Renal cortical epithelial cell (primary cell): ENCODE data around the gene PTCH2. TPM values are rescaled to one million over a fixed set of nuclear protein-coding genes. Genes with fewer than 3 reads are reported as not detected.
"Not testable (repeated sequence)": the region's sequence is repeated elsewhere in the genome, so short reads cannot be mapped to it uniquely, and the experiment has no call there.

Experiments
- DNase-seq: peaks from one replicate; pipeline ENCODE4 v3.0.0-alpha.2; 2011; ENCODE audit warnings: low read depth
- total RNA-seq: library from RNA; depleted of rRNA; stranded (reverse); fragments of >200 nt; gene quantifications from 2 replicates; pipeline ENCODE4 v1.2.3, GENCODE V29; 2014

Gene PTCH2
- total RNA-seq, 1 donor from 2014 or later = 0.10 TPM

DNA sequence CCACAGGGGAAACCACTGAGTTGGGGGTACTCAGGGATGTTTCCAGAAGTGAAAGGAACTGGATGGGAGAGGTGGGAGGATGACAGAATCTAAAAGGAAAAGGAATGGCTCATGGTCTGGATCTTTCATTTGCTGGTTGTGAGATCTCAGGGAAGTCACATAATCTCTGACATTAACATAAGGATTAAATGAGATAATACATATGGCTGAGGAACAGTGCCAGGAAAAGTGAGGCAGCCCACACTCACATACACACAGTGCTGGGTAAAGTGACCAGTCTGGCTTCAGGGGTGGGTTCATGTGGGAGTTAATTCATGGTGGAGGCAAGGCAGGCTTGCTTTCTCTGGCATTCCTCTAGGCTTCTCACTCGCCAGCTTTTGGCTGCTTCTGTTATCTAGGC, 3.9 kb upstream of the PTCH2 start:
- DNase-seq = no peak

DNA sequence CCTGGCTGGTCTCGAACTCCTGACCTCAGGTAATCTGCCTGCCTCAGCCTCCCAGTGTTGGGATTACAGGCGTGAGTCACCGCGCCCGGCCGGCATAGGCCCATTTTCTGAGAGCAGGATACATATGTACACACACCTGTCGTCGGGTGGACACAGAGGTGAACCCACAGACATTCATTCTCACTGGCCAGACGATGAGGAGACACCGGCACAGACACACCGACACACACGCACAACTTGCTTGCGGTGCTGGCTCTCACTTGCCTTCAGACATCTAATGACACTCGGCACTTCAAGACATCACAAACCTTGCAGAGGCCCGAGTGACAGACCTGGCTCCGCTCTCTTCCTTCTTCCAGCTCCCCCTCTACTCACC, 579 bp downstream of the PTCH2 start:
- no peak for DNase-seq

DNA sequence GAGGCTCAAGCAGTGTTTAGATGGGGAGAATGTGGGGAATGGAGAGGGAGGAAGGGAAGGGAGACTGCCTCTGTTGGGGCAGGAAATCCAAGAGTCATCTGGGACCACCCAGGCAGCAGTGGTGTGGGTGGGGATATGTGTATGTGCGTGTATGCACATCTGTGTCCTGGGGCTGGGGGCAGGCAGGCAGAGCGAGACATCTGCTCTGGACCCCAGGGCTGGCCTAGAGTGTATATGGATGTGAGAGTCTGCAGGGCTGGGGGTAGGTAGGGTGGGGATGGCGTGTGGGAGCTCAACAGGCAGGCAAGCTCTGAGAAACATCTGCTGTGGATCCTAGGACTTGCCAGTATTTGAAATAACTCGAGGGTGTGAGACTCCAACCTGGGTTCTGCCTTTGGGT, 3.5 kb downstream of the PTCH2 start:
- DNase-seq = no peak

DNA sequence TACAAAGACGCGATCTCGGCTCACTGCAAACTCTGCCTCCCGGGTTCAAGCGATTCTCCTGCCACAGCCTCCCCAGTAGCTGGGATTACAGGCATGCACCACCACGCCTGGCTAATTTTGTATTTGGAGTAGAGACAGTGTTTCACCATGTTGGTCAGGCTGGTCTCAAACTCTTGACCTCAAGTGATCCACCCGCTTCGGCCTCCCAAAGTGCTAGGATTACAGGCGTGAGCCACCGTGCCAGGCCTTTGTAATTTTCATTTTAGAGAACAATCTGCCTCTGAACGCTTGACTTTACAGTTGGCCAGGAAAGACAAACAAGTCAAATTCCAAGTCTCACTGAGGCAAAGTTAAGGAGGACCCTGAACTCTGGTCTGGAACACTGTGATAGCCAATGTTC, 4.8 kb downstream of the PTCH2 start:
- DNase-seq = not testable (repeated sequence)

- DNase-seq = peak; percentile 74
These were observed 7.0 kb downstream of the PTCH2 start for GRCh38 chr1:44835738-44836675.

GRCh38 chr1:44834328-44834727, 8.7 kb downstream of the PTCH2 start:
- no peak for DNase-seq

DNA sequence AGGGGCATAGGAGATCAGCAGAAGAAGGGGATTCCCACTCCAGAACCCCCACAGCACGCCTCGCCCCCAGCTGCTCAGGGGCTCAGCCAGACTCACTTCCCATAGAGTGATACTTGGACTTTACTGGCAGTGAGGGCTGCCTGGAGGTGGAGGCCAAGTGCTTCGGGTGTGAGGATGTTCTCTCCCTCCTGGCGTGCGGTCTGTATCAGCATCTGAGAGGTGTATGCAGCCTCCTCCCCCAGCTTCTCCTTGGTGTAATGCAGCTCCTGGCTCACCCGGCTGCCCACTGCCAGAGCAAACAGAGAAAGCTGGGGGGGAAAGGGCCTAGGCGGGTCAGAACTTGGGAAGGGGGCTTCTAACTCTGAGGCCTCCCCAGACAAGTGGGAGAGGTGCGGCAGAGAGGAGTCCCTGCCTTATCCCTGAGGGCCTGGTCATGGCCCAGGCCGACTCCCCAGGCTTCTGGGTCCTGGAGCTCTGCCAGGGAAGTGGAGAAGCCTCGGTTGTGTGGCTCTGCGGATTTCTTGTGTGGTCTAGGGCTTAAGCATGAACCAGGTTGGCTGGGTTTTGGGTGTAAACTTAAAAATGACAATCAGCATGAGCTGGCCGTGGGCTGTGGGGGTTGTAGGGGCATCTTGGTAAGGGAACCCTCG, 10.9 kb downstream of the PTCH2 start:
- no peak for DNase-seq

- no peak for DNase-seq
These were observed 11.5 kb downstream of the PTCH2 start for GRCh38 chr1:44831516-44831915.

- no peak for DNase-seq
These were observed 12.2 kb downstream of the PTCH2 start for GRCh38 chr1:44830900-44831304.

- no peak for DNase-seq
These were observed 13.3 kb downstream of the PTCH2 start for GRCh38 chr1:44829506-44830384.

DNA sequence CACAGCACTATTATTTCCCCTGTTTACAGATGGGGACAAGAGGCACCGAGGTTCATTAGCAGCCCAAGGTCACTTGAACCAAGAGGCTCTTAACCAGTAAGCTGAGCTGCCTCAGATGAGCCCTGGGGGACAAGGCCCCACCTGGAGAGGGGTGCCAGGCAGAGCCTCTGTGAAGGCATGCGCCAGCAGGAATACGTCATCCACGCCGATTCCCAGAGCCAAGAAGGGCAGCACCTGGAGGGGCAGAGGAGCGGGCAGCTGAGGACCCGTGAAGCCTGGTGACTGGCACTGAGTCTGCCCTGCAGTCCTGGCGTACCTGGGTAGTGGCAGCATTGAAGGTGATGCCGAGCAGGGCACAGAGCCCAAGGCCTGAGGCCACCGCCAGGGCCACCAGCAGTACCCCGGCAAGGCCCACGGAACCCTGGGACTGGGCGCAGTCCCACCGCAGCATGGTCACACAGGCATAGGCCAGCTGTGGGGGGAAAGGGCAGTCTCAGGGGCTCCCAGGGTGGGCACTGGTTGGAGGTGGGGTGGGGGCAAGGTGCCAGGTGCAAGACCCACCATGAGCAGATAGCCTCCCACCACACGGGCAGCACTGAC, 14.1 kb downstream of the PTCH2 start:
- no peak for DNase-seq

DNA sequence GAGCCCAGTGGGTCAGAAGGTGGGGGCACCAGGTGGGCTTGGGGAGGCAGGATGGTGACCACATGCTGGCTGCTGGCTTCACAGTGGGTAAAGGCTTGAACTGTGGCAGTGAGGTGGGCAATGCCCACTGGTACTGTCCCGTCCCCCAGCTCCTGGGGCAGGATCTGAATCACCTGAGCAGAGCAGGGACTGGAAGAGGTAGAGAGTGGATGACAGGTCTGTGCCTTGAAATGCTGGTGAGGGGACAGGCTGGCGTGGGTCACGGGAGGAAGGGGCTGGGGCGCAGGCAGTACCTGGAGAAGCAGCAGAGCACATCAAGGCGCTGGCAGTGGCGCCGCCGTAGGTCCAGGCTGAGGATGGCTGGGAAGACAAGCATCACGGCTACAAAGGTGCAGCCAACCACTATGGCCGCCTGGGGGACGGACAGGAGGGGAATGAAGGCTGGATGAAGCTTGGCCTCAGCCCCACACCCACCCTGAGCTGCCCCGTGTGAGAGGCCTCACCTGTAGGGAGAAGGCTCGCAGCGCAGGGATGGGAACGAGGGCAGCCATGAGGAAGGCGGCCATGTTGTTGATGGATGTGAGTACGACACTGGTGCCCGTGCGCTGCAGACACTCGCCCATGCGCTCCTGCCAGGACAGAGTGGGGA, 14.9 kb downstream of the PTCH2 start:
- no peak for DNase-seq

DNA sequence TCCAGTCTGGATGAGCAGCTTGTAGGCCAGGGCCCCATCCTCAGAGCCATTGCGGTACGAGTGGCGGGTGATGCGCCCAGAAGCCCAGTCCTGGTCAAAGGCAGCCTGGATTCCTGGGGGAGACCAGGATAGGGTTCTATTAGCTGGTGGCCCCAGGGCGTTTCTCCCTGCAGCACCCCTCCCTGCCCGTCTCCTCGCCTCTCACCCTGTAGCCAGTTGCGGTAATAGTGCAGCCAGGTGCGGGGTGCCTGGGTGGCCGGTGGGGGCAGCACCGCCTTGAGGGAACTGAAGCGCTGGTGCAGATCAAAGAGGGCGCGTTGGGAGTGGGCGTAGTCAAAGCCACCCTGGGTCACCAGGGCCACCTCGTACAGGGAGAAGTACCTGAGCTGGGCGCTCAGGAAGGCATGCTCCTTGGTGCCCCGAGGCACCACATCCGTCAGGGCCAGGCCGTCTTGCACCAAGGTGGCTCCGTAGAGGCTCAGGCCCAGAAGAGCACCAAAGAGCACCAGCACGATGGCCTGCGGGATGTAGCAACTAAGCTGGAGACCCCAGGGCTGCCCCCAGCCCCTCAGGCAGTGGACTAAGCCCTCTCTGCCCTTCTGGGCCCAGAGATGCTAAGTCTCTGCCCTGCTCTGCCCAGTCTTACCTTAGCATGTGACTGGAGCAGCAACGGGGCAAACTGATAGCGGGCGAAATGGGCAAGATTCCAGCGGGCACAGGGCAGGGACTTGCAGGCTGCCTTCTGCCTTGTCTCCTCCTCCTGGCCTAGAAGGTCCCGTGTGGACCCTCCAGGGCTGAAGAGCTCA, 15.7 kb downstream of the PTCH2 start:
- no peak for DNase-seq

- no peak for DNase-seq
These were observed 16.5 kb downstream of the PTCH2 start for GRCh38 chr1:44826375-44827196.

- DNase-seq = not testable (repeated sequence)
These were observed 18.7 kb downstream of the PTCH2 start for GRCh38 chr1:44824392-44824791.

DNA sequence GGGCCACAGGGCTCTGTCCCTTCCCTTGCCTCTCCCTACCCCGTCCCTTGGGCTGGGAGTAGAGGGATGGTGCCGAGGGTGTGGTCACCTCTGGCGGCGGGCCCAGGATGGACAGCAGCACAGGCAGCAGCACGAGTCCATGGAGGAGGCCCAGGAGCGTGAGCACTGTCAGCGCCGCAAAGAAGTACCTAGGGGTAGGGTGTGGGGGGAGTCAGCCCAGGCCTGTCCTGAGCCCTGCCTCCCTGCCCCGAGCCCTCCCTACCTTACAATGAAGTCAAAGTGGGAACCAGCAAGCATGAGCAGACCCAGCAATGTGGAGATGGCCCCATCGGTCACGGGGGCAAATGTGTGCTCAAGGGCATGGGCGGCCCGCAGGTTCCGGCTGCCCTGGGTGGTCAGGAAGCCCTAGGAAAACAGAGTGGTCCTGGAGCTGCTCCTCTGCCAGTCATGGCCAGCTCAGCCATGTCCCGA, 20.0 kb downstream of the PTCH2 start:
- DNase-seq = no peak

DNA sequence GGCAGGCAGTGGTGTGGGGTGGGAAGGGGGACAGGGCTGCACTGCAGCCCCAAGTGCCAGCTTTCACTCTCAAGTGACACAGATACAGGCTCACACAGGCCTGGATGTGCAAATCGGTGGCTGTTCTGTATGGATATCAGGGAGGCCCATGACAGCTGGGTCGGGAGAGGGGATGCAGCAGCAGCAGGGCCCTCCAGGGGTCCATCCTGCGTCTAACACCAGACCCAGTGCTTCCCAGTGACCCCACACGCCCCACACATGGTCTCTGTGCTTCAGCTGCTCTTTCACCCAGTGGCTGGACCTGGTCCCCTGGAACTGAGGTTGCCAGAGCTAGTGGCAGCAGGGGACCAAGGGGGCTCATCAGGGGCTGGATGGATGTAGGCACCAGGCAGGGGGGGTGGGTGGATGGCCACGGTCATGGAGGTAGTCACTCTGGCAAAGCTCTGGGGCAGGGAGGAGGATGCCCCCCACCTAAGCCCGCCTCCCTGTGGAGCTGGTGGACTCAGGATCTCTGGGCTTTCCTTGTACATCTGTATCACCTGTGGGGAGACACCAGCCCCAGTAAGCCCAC, 20.8 kb downstream of the PTCH2 start:
- DNase-seq = no peak

DNA sequence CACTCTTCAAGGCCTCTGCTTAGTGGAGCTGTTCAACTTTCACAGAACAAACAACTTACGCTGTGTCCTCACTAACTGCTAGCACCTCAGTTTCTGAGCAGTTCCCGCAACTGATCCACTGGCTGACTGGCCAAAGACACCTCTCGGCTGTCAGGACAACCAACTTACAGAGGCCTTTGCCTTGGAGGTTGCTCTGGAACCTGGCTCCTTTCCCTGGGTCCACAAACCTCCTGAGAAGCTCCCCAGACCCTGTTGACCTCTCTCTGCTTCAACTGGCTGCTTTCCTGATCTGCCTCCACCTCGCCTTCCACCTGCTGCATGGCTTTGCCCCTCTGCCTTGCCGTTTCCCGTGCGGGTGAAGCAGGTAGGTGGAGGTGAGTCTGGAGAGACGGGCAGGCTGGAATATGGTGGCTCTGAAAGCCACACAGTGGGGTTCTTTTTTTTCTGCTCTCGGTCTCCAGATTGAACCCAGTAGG, 21.8 kb downstream of the PTCH2 start:
- DNase-seq = no peak
